Esophagus squamous epithelium (tissue), 4 donors: ENCODE measurements around the gene E4F1.

Source experiments
- CTCF ChIP-seq, 6 experiments: fragments of 450-650 bp in 4 of 6; fragments of 200-600 bp in 2 of 6; sonication (generic) in 2 of 6; IDR thresholded peaks; one replicate each; pipeline ENCODE4 v1.5.1; 2016 to 2019; ENCODE audit warnings: antibody characterized with exemption in 6 of 6, mild to moderate bottlenecking in 4 of 6, moderate library complexity in 4 of 6
- POLR2A ChIP-seq, 4 donors: fragments of 450-650 bp; IDR thresholded peaks; one replicate each; pipeline ENCODE4 v1.6.1; 2017; ENCODE audit warnings: antibody characterized with exemption in 4 of 4, mild to moderate bottlenecking in 4 of 4, moderate library complexity in 3 of 4

GRCh38 chr16:2273484-2273883, 50.1 kb downstream of the E4F1 start:
- no peak for TF ChIP-seq CTCF (IDR thresholded peaks at IDR 0.05)
- TF ChIP-seq POLR2A (IDR thresholded peaks at IDR 0.05), result no peak
